Activated T-cell treated with anti-CD3 and anti-CD28 coated beads for 24 hours (primary cell): ENCODE measurements around the gene ITGB4.

Experiments used
- DNase-seq: peaks from one replicate; pipeline ENCODE4 v3.0.0-alpha.2; 2020; ENCODE audit warnings: low read depth

Gene ITGB4

DNA sequence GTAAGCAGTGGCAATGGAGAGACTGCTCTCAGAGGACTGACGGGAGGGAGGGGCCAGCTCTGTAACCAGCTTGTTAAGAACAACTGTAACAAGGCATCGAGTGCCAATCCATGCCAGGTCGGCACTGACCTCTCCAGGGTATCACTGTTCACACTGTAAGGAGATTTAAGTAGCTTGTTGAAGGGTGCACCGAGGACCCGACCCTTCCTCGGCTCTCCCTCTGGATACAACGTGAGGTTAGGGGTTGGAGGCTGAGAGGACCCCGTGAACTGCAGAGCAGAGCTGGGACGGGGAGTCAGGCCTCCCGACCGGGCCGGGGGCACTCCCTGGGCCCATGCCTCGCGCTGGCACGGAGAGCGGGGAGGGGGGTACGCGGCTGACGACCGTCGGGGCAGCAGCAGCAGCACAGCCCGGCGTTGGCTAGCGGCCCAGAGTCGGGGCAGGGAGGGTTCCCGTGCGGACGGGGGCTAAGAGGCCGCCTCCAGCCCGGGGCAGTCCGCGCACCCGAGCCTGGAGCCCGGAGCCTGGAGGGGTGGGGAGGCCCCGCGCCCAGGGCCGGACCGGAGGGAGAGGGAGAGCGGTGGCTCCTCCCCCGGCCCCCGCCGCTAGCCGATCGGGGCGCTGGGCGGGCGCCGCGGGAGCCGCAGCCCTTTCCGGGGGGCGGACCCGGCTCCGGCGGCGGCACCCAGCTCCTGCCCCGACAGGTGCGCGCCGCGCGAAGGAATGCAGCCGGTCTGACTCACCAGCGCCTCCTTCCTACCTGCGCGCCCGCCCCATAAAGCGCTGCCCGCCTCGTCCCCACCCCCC lies at the start of gene ITGB4:
ITGB4 (plus strand) TSS at position 804 of the 807 bp plus-strand sequence. CDS start 3,245 bp downstream, outside the sequence.
- DNase-seq = peak; percentile 28

DNA sequence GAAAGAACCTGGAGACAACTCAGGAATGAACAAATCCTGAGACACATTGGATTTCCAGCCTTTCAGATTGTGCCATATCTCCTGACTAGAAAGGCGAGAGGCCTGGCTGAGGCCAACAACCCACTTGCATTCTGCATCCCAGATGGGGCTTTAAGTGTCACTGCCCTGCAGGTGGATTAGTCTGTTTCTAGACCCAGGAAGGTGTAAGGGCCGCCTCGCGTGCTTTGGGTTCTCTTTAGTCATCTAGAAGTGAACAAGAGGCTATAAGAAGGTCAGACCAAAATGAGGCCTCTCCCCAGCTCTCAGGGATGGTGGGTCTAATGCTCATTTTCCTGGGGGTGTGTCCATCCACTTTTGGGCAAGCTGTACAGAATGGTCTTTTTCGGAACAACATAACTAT lies 49.2 kb upstream of the ITGB4 start:
- DNase-seq = no peak

DNA sequence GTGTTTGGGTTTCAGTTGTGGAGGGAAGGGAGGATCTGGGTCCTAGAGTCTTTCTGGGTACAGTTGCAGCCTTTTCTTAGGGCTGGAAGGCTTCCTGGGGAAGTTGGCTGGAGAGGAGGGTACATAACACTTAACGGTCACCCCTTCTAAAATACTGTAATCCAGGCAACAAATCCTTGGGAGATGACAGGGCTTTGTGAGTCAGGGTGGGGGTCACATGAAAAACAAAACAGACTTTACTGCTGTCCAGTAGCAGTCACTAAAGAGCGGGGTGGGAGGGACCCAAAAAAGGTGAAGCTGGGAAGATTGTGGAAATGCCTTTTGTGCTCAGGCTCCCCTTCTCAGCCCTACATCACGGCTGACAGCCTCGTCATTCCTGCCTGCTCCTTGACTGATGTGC lies 47.8 kb upstream of the ITGB4 start:
- no peak for DNase-seq

DNA sequence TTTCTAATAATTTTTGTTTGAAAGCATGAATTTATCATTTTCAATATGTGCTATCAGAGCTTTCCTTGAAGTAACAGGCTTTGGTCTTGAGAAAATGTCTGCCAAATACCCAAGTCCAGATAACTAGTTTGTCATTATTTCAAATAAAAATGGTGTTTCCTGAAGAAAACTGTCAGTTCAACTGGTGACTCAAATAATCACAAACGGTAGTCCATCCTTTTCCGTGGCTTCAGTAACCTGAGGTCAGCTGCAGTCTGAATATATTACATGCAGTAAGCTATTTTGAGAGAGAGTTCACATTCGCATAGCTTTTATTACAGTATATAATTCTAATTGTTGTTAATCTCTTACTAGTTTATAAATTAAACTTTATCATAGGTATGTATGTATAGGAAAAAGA lies 44.8 kb upstream of the ITGB4 start:
- no peak for DNase-seq

DNA sequence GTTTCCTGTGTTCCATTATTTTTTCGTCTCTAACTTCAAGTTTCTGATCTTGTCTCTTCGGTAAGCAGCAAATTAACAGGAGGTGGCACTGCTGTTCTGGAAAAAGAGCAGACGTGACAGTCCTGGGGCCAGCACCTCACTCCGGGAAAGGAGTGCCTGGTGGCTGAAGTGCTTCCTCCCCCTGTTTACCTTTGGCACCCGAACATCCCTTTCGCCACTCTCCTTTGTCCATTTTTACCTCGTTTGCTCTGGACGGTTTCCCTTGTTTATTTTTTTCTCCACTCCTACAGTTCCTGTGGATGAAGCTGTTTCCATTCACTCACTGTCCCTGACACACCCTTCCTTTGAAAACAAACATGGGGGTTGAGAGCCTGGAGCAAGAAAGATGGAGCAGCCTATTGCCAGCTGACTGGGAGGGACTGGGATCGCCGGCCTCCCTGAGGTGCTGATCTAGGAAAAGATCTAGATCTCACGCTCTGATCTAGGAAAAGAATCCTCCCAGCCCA lies 41.5 kb upstream of the ITGB4 start:
- DNase-seq = no peak

DNA sequence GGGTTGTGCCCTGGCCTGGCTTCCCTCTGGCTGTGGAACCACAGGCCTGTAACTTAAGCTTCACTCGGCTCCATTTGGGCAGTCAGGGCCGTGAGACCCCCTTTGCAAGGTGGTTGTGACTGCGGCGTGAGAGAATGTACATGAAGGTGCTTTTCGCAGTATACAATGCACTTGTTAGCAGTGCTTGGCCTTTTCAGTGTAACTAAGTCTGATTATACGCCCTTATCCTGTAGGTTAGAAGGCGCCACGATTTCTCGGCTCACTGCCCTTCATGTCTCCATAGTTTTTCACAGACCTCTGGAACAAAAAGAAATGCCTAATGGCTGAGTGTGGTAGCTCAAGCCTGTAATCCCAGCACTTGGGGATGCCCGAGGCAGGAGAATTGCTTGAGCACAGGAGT lies 40.8 kb upstream of the ITGB4 start:
- no peak for DNase-seq

DNA sequence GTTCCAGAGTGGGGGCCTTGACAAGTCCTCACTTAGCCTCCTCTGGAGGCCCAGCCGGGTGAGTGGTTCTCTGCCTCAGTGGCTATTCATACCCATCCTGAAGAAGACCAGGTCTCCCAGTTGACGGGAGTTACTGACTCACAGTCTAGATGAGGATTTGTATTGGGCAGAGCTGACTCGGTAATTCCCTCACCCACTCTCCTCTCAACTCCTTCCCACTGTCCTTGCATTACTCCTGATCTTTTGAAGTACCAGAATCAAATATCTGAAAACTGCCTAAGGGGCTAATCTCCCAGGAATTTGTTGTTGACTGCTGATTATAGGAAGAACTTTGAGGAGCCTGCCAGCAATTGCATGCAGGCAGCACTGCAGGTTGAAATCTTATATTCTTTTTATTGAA lies 40.0 kb upstream of the ITGB4 start:
- DNase-seq = no peak

DNA sequence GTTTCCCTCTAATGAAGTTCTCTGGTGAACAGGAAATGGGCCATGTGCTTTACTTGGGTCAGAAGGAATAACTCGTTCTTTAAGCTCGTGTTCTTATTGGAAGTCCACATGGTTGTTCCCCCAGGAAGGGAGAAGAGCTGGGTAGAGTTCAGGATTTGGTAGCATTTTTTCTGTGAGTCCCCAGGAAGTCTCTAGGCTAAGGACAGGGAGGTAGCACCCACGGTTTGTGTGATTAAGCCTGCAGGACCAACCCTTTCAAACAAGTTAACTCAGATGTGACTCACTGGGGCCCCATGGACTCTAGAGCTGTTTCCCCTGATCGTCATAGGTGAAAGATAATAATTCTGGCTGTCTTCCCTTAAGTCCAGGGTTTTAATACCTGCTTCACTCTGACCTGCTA lies 37.7 kb upstream of the ITGB4 start:
- no peak for DNase-seq

DNA sequence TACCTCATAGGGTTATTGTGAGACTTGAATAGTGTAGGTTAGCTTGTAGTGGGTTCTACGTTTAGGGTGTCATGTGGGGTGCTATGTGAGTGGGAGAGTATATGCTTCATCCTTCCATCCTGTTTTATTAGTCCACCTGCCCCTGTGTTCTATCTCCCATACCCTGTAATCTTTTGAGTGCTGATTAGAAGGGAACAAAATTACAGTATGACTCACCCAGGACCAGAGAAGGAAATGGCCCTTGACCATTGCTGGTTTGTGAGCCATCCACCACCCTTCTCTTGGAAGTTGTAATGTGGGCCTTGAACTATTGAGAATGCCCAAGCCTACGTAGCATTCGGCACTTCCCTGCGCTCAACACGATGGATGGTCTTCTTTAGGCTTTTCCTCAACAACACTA lies 37.0 kb upstream of the ITGB4 start:
- DNase-seq = no peak

DNA sequence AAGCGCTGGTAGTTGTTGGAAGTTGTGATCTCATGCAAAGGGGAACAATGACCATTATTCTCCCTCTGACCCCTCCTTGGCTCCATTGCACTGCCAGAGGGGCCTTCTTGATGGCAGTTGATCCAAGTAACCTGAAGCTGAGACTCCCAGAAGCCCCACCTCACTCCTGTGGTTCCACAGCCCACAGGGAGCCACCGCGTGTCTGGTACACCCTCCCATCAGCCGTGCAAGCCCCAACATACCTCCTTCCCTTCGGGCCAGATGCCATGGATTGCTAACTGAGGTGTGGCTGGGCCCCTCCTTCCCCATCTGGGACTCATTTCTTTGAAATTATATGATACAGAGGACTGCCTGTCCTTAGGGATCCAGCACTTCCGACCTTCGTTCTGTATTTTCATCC lies 36.3 kb upstream of the ITGB4 start:
- DNase-seq = no peak

DNA sequence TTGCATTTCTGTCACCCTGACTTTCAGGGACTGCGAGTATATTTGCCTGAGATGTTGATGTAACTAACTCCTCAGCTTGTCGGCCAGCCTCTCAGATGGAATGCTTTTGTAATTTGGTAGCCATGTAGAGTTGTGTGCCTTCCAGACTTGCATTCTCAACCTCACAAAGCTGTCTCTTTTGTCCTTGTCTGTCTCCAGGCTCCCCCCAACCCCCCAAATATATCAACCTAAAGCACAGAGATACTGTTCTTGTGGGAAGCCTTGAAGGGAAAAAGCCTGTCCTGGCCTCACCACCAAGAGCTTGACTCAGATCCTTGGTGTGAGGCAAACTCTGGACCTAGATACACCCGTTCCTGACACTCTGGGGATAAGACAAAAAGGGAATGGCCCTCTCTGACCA lies 35.8 kb upstream of the ITGB4 start:
- no peak for DNase-seq

DNA sequence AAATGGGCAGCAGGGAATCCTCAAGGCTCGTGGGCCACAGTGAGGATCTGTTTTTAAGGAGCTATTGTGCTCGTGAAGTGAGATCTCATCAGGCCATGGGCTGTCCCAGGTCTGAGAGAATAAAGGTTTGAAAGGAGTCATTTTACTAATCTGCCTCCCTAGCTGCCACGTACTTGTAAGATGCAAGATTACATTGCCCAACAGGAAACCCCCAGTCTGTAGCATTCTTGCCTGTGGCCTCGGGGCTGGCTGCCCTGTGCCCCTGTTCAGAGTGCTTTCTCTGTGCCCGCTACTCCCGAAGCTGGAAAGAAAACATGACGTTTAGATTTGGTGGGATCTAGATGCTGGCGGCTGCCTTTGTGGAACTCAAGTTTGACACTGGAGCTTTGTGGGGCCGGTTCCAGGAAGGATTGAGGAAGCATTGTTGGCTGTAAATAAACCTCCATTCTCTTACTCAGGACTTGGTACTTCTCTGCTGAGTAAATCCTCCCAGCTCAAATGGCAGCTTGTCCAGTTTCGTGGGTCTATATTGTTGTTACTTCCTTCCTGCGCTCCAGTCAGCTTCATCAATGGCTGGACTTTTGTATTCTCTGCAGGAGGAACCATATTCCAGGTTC lies 32.9 kb upstream of the ITGB4 start:
- no peak for DNase-seq

DNA sequence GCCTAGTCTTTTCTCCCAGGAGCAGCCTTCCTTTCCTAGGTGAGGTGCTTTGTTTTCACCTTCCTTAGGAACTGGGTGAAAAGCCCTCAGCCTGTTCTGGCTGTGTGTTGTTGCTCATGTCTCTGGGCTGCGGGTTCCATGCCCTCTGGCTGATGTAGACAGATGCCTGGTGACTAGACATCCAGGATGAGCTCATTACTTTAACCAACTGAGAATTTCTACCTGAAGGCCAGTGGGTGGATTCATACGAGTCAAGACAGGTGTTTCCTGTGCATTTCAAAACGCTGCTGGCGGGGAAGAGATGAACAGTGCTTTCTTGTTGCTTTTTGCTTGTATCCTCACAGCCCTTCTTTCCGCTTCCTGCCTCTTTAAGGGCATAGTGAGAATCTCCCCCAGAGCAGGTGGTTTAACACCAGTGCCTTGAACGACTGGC lies 31.8 kb upstream of the ITGB4 start:
- DNase-seq = peak; percentile 6

DNA sequence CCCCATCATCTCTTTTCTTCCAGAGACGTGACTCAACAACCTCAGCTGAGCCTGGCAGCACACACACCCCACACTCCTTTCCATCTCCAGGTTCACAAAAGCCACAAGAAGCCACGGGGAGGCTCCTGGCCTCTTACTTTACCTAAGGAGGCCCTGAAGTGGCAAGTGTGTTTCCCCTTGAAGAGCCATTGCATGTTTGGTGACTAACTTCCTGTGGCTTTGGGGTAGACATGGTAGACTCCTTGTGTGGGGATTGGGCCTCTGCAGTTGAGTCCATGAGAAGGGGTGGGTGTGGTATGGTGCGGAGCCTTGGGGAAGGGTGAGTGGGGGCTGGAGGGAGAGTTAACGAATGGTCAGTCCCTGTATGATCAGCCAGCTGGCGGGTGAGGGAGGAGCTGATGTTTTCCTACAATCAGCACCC lies 29.9 kb upstream of the ITGB4 start:
- DNase-seq = no peak

DNA sequence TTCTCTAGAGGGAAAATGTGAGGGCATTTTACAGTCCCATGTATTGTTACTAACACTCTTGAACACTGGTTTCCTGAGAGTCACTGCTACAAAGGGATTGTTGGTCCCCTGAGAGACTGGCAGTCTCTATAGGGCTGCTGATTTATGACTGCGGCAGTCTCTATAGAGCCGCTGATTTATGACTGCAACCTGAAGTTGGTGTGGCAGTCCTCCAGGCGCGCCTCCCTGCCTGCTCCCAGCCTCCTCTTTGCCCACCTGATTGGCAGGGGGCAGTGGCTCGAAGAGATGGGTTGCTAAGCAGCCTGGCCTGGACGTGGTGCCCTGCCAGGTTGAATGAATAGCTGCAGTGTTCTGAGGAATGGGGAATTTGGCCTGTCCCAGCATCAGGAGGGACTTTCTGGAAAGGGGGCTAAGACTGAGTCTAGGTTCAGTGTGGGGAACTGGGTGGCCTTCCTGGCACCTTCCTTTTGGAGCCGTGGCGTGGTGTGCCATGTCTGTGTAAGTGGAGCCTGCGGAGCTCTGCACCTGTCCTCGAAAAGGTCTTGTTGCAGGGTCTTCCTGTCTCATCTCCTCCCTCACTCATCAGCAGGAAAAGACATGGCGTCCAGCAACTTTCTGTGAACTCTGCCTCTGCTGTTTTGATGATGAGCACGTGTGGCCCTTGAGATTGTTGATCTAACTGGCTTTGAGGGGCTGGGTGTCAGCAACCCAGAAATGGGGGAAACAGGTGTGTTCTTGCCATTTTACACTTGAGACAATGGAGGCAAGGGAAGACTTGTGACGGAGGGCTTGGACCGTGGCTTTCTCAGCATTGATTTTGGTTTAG lies 29.2 kb upstream of the ITGB4 start:
- DNase-seq = no peak

DNA sequence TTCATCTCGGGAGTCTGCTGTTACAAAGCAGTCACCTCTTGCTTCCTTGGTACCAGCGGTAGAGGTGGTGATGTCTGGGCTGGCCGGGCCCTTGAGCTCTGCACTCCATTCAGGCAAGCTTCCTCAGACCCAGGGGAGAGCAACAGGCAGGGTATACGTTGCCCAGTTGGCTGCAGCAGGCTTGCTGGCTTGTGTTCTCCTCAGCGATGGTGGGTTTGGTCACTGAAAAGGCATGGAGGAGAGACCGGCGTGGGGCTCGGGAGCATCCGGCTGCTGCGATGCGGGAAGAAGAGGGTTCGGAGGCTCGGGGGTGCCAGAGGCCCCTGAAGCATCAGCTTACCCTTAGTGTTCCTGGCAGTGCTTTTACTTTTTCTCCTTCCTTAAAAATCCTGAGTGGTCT lies 28.3 kb upstream of the ITGB4 start:
- DNase-seq = no peak

DNA sequence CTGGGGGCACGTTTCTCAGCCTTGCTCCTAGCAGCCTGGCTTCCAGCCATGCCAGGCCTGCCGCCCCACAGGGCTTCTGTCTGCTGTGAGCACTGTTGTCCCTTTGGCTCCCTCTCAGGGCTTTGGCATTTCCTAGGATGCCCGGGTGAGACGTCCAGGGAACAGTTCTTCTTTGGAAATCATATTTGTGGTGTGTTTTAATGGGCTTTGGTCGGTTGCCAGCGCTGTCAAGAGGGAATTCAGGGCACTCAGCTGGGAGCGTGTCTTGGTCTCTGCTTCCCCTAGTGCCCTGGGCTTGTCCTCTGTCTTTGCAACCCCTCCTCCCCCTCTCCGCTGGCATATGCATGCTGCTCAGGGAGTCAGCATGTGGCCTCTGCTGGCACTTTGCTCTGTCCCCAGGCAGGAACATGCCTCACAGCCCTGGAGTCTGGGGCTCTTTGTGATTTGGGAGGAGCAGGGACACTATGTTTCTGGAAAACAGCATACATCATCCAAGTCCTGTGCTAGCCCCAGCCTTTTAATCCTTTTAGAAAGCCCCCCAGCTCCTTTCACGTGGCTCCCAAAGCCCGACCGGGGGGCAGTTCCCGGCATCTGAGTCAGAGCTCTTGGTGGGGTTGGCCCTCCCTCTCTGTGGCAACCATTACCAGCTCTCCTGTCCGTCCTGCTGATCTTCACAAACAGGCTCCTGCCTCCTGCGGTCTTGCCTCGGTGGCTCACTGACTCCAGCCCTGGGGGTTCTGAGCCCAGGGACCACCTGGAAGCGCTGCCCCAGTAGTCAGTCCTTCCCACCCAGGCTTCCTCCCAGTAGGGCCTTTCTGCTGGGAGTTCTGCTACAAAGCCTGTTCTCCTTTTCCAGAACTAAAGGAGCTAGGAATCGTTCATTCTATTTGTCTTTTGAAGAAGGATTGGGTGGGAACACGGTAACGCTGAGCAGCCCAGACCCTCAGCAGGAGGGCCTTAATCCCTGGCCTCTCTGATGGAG lies 27.5 kb upstream of the ITGB4 start:
- no peak for DNase-seq

DNA sequence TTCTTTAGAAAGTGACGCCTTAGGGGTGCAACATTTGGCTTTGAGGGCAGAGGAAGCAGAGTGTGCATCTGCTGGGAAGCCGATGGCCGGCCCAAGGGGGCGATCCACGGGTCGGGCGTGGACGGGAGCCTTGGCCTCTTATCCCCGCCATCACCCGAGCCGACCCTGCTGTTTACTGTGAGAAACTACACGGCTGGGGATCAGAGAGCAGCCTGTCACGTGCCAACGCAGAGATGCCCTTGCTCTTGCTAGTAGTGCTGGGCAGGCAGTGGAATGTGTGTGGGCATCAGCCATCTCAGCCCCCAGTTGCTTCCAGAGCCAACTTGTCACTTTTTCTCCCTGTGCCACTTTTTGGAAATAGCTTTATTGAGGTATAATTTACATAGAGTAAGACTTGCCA lies 26.7 kb upstream of the ITGB4 start:
- no peak for DNase-seq

DNA sequence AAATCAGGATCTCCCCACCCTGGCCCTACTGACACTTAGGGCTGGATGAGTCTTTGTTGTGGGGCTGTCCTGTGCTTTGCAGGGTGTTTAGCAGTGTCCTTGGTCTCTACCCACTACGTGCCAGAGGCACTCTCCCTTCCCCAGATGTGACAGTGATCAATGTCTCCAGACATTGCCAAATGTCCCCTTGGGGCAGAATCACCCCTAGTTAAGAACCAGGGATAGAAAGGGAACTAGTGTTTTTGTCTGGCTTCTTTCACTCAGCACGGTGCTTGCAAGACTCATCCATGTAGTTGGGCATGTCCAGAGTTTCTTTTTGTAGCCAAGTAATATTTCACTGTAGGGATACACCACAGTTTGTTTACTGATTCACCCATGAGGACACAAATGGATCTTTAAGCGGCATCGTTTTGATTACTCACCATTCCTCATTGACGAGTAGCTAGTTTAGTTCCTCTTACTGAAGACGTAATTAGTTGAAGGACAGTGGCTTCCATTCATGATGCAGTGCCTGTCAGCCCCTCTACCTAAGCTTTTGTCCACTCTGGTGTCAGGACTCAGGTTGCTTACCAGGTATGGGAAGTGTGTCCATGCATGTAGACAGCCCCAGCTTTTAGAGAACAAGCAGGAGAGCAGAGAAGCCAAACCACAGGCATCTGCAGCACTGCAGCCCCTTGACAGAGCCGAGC lies 26.0 kb upstream of the ITGB4 start:
- no peak for DNase-seq

DNA sequence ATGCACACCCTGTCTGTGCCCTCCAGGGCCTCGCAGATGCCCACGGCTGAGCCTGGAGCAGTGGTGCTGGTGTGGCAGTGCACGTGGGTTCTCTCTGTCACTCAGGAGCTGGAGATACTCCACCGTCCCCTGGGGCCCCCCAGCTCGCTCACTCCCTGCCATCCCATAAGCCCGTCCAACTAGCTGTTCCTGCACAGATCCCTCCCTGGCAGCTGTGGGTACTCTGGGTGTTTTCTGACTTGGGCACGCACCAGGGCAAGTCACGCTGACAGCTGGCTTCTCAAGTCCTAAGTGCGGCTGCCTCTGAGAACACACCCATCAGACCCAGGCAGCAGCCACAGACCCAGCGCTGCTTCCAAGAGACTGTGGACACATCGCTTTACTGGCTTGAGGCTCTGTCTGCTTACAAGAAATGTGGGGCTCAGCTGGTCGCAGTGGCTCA lies 25.4 kb upstream of the ITGB4 start:
- DNase-seq = no peak
